ENCODE data around the gene CYFIP1.

CYFIP1 gene

GRCh38 chr15:22888120-22888859 is 91.9 kb downstream of the CYFIP1 start:
- DNase-seq (ENCODE audit: low read depth) = peak; percentile 80

GRCh38 chr15:22887157-22887951 is 92.8 kb downstream of the CYFIP1 start:
- DNase-seq (ENCODE audit: low read depth) = peak; percentile 72

GRCh38 chr15:22885120-22885519 is 95.0 kb downstream of the CYFIP1 start:
- DNase-seq (ENCODE audit: low read depth) = no peak

- no peak for DNase-seq (ENCODE audit: low read depth)
Observed at GRCh38 chr15:22884344-22884743, 95.8 kb downstream of the CYFIP1 start.

GRCh38 chr15:22883196-22883595 is 97.0 kb downstream of the CYFIP1 start:
- no peak for DNase-seq (ENCODE audit: low read depth)

- no peak for DNase-seq (ENCODE audit: low read depth)
Observed at GRCh38 chr15:22881739-22882440, 98.3 kb downstream of the CYFIP1 start.

GRCh38 chr15:22880981-22881738 is 99.0 kb downstream of the CYFIP1 start:
- no peak for DNase-seq (ENCODE audit: low read depth)

GRCh38 chr15:22880068-22880980 is 99.8 kb downstream of the CYFIP1 start:
- no peak for DNase-seq (ENCODE audit: low read depth)

- DNase-seq (ENCODE audit: low read depth) = no peak
Observed at GRCh38 chr15:22878103-22878502, 102.1 kb downstream of the CYFIP1 start.

GRCh38 chr15:22877607-22878006 is 102.6 kb downstream of the CYFIP1 start:
- DNase-seq (ENCODE audit: low read depth) = no peak

- DNase-seq (ENCODE audit: low read depth) = no peak
Observed at GRCh38 chr15:22877117-22877516, 103.1 kb downstream of the CYFIP1 start.

- no peak for DNase-seq (ENCODE audit: low read depth)
Observed at GRCh38 chr15:22874966-22875365, 105.2 kb downstream of the CYFIP1 start.

- DNase-seq (ENCODE audit: low read depth) = no peak
Observed at GRCh38 chr15:22874256-22874655, 105.9 kb downstream of the CYFIP1 start.

GRCh38 chr15:22873841-22874240 is 106.3 kb downstream of the CYFIP1 start:
- no peak for DNase-seq (ENCODE audit: low read depth)

GRCh38 chr15:22872936-22873701 is 107.0 kb downstream of the CYFIP1 start:
- DNase-seq (ENCODE audit: low read depth) = no peak

GRCh38 chr15:22871481-22872086 is 108.6 kb downstream of the CYFIP1 start:
- DNase-seq (ENCODE audit: low read depth) = no peak

- no peak for DNase-seq (ENCODE audit: low read depth)
Observed at GRCh38 chr15:22870865-22871264, 109.3 kb downstream of the CYFIP1 start.

- DNase-seq (ENCODE audit: low read depth) = no peak
Observed at GRCh38 chr15:22869856-22870255, 110.3 kb downstream of the CYFIP1 start.

GRCh38 chr15:22868928-22869327 is 111.2 kb downstream of the CYFIP1 start:
- DNase-seq (ENCODE audit: low read depth) = no peak

- no peak for DNase-seq (ENCODE audit: low read depth)
Observed at GRCh38 chr15:22868495-22868894, 111.7 kb downstream of the CYFIP1 start.

Data from HS-5 (cell line).